ENCODE data around the gene TCHP. TPM values are rescaled to one million over a fixed set of nuclear protein-coding genes. Genes with fewer than 3 reads are reported as not detected.

The TCHP gene
- total RNA-seq, 6 experiments from 2014 or later = 4.9 to 8.8 (median 6.8) TPM

DNA sequence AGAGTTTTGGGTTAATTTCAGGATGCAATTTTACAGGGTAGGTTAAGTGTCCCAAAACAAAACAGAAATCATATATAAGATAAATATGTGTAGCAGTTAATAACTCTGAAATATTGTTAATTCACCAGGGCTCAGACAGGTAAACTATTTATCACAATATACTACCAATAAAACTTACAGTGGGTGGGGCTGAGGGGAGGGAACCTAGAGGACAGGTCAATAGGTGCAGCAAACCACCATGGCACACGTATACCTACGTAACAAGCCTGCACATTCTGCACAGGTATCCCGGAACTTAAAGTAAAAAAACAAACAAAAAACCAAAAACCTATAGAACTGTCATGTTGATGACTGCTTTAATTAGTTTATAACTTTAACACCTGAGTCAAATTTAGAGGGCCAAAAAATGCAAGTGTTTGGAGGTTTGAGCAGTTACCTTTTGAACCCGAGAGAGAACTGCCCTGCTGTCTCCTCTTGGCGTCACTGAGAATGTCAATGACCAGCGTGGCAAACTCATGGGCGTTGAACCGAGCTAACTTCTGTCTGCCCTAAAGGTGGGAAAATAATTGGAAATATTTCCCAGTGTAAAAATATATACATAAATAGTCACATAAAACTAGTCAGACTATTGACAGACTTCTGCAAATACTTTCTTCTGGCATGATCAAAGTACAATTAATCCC, 59.5 kb downstream of the TCHP start:
- DNase-seq (peak; percentile 38 to 76 (median 68)), ATAC-seq (peak; percentile 74 to 94 (median 87))
- Histone ChIP-seq H3K4me3 (no peak overlapping the region), H3K27ac (peak overlapping the region in 2 of 3 donors; percentile 48 to 51), H3K27me3 (no peaks in the 10 kb centered on the region), H3K36me3 (peaks cover 0 to 29% (median 7%) of the 10 kb centered on the region in 4 donors), H3K9me3 (no peaks in the 10 kb centered on the region), H3K4me1 (peaks cover 0 to 10% (median 4%) of the 10 kb centered on the region in 4 donors)
- intact Hi-C loops (cut with DNase I) = no loop called here
- WGBS (ENCODE audit: insufficient coverage, low coverage, low lambda C conversion rate, missing lambda C conversion rate) = 33% methylated on average over 7 of the region's 8 CpGs
- TF ChIP-seq, protein P1, sequence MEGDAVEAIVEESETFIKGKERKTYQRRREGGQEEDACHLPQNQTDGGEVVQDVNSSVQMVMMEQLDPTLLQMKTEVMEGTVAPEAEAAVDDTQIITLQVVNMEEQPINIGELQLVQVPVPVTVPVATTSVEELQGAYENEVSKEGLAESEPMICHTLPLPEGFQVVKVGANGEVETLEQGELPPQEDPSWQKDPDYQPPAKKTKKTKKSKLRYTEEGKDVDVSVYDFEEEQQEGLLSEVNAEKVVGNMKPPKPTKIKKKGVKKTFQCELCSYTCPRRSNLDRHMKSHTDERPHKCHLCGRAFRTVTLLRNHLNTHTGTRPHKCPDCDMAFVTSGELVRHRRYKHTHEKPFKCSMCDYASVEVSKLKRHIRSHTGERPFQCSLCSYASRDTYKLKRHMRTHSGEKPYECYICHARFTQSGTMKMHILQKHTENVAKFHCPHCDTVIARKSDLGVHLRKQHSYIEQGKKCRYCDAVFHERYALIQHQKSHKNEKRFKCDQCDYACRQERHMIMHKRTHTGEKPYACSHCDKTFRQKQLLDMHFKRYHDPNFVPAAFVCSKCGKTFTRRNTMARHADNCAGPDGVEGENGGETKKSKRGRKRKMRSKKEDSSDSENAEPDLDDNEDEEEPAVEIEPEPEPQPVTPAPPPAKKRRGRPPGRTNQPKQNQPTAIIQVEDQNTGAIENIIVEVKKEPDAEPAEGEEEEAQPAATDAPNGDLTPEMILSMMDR (IDR thresholded peaks at IDR 0.05) = no peak
- TF ChIP-seq POLR2A (IDR thresholded peaks at IDR 0.05) = no peak

DNA sequence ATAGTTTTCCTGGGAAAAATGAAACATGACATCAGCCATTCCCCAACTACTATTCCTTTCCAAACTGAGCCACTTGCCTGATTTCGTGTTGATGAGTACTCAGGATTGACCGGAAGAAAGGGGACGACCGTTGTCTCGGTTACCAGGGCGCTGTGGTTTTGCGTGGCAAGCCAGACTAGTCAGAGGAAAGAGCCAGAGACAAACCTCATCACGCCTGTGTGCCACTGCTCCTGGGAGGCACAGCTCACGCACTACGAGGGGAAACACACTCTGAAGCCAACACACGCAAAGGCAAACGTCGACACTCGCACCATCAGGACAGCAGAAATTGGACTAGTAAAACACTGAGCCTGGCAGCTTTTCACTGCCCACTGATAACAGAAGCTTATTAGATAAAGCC, 61.1 kb downstream of the TCHP start:
- Histone ChIP-seq H3K36me3 (peaks cover 0 to 35% (median 11%) of the 10 kb centered on the region in 4 donors), H3K27ac (peak overlapping the region in 1 of 3 donors; percentile 5)
- peak in 1 of 3 donors; percentile 44 for DNase-seq

DNA sequence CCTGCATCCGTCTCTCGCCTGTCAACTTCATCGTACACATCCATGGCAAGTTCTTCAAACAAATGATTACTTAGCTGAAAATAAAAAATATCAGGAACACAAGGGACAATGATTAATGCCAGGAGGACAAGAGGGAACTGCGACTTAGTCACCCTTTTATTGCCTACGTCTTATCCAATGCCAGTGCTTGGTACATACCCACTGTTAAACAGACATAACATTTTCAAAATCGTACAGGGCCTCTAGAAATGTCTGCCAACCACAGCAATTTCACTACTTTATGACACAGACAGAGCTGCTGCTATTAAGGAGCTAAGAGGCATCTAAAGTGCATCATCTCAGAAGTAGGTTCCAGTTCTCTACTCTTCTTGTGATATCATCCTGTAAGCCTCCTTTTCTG, 61.5 kb downstream of the TCHP start:
- WGBS (ENCODE audit: insufficient coverage, low coverage, low lambda C conversion rate, missing lambda C conversion rate) = 82% methylated on average over 6 of the region's 6 CpGs

More for the DNA sequence above, 61.1 kb downstream of the TCHP start:
- H3K4me3 ChIP-seq = no peak overlapping the region
- peak; percentile 16 to 65 (median 28) for ATAC-seq
- intact Hi-C loops (cut with DNase I) = no loop called here
- no peaks in the 10 kb centered on the region for H3K9me3 ChIP-seq
- TF ChIP-seq, protein P1 (IDR thresholded peaks at IDR 0.05) = no peak
- no peak for TF ChIP-seq POLR2A (IDR thresholded peaks at IDR 0.05)
- H3K4me1 ChIP-seq = peaks cover 0 to 10% (median 4%) of the 10 kb centered on the region in 4 donors
- 63% methylated on average over 7 of the region's 14 CpGs for WGBS (ENCODE audit: insufficient coverage, low coverage, low lambda C conversion rate, missing lambda C conversion rate)
- no peaks in the 10 kb centered on the region for H3K27me3 ChIP-seq

DNA sequence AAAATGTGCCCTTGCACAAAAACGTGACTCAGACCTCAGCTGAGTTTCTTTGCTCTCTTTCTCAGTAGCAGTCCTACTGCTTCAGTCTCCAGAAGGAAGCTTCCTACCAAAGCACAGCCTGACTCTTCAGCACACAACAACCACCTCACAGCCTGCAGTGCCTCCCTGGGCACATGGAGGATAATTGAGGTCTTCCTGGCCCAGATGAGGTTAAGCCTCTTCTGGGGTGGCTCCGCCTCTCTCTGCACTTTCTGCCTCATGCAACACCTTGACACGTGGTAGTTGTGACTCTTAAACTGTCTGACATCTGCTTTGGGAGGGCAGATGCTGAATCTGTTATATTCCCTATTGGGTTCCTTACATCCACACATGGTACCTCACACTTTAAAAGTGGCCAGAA, 62.3 kb downstream of the TCHP start:
- Histone ChIP-seq H3K9me3 (no peaks in the 10 kb centered on the region), H3K27ac (no peak overlapping the region), H3K27me3 (no peaks in the 10 kb centered on the region), H3K36me3 (peaks cover 0 to 39% (median 11%) of the 10 kb centered on the region in 4 donors), H3K4me3 (no peak overlapping the region), H3K4me1 (peaks cover 0 to 11% (median 5%) of the 10 kb centered on the region in 4 donors)
- no peak for DNase-seq
- WGBS (ENCODE audit: insufficient coverage, low coverage, low lambda C conversion rate, missing lambda C conversion rate) = 67% methylated on average over 2 of the region's 3 CpGs
- intact Hi-C loops (cut with DNase I) = no loop called here
- no peak for ATAC-seq
- no peak for TF ChIP-seq POLR2A (IDR thresholded peaks at IDR 0.05)
- TF ChIP-seq, protein P1 (IDR thresholded peaks at IDR 0.05) = no peak

More for the DNA sequence above, 61.5 kb downstream of the TCHP start:
- TF ChIP-seq, protein P1 (IDR thresholded peaks at IDR 0.05) = no peak
- TF ChIP-seq POLR2A (IDR thresholded peaks at IDR 0.05) = no peak
- intact Hi-C loops (cut with DNase I) = no loop called here
- H3K36me3 ChIP-seq = peaks cover 0 to 34% (median 11%) of the 10 kb centered on the region in 4 donors
- H3K9me3 ChIP-seq = no peaks in the 10 kb centered on the region
- no peak overlapping the region for H3K4me3 ChIP-seq
- ATAC-seq = no peak
- H3K27ac ChIP-seq = peak overlapping the region in 1 of 3 donors; percentile 5
- no peaks in the 10 kb centered on the region for H3K27me3 ChIP-seq
- peaks cover 0 to 10% (median 4%) of the 10 kb centered on the region in 4 donors for H3K4me1 ChIP-seq
- DNase-seq = no peak
